Measurements from ENCODE around the gene RNF169.

Gene RNF169, protein sequence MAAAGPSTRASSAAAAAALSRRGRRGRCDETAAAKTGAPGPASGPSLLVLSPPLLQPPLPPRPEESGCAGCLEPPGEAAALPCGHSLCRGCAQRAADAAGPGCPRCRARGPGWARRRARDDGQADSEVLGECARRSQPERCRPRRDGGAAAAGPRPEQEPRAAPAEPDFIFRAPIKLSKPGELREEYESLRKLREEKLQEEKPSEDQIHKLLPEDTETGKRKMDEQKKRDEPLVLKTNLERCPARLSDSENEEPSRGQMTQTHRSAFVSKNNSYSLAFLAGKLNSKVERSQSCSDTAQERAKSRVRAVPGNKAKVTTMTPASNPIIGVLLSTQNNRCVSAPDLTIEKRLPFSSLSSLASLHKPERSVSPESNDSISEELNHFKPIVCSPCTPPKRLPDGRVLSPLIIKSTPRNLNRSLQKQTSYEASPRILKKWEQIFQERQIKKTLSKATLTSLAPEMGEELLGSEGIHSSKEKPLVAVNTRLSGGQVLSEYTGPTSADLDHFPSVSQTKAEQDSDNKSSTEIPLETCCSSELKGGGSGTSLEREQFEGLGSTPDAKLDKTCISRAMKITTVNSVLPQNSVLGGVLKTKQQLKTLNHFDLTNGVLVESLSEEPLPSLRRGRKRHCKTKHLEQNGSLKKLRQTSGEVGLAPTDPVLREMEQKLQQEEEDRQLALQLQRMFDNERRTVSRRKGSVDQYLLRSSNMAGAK

DNA sequence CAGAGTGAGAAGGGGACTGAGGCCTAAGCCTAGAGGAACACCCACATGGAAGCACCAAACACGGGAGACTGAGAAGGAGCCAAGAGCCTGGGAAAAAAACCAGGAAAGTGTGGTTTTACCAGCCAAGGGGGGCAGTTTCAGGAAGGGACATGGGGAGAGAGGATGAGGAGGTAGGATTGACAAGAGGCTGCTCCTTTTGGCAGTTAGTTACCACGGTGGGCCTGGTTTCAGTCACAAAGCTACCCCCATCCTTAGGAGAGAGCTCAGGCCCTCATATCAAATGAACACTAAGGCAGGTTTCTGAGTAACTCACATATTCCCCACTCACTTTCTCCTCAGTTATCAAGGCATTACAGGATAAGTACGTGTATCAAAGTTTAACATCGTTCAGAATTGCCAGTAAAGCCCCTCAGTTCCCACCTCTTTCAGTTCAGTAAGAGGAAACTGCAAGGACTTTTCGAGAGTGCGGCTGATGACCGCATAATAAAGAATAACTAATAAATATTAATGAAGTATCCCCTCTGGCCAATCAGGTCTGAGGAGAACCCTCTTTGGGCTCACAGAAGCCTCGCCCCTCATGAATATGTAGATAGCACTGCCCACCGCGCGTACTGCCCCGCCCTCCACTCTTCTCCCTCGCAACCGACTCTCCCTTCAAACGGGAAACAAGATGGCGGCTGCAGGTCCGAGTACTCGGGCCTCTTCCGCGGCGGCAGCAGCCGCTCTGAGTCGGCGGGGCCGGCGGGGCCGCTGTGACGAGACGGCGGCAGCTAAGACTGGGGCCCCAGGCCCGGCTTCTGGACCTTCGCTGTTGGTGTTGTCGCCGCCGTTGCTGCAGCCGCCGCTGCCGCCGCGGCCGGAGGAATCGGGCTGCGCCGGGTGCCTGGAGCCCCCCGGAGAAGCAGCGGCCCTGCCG lies at the start of gene RNF169:
Gene RNF169 (plus strand): TSS at position 639 of the 916 bp plus-strand sequence. CDS start 32 bp downstream, at position 671.
- peak; percentile 99 for DNase-seq (ENCODE audit: low spot score)

DNA sequence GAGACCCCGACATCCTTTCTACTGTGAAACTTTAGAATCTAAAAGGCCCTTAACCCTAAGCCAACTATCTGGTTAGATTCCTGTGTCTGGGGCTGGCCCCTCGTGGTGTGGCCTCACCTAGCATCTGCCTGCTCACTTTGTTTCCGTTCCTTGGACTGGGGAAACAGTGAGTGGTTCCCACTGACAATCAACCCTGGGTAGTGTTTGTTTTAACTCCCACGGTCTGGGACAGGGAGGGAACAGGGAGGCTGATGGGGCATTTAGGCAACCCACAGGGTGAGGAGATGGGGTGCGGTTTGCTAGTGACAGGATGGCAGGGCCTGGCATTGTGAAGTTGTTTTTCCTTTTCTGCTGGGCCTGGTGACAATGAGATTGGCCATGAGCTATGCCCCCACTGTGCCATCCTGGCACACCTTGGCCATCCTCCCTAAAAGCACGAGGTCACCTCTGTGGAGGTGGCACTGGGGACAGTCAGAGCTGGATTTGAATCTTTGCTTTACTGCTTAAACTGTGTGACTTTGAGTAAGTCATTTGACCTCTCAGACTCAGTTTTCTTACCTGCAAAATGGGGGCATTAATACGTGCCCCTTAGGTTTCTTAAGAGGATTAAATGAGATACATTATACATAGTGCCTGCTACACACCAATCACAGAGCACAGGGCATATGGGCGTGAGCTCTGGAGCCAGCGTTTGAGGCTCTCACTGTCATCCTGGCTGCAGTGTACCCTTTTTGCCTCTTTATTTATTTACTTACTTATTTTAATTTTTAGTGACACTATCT lies 48.8 kb upstream of the RNF169 start:
- DNase-seq (ENCODE audit: low spot score), result no peak

GRCh38 chr11:74701351-74701750 lies 47.3 kb upstream of the RNF169 start:
- DNase-seq (ENCODE audit: low spot score), result no peak

- peak; percentile 80 for DNase-seq (ENCODE audit: low spot score)
Observed at GRCh38 chr11:74702383-74703007, 46.2 kb upstream of the RNF169 start.

- no peak for DNase-seq (ENCODE audit: low spot score)
Observed at GRCh38 chr11:74703211-74703610, 45.4 kb upstream of the RNF169 start.

DNA sequence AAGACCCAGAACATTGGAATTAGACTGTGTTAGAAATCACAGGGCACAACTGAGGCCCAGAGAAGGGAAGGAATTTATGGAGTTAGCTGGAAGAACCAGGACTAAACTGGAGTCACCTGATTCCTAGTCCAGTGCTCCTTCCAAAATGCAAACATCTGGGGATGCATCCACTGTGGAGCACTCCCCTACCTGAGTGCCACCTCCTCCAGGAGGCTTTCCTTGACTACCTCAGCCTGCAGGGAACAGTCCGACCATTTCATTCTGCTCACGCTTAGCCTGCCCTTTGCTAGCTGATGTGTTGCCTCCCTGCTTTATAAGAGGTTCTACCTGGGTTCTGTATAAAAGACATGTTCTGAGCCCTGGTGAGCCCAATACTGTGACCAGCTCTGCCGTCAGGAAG lies 41.5 kb upstream of the RNF169 start:
- DNase-seq (ENCODE audit: low spot score), result no peak

- no peak for DNase-seq (ENCODE audit: low spot score)
Observed at GRCh38 chr11:74707602-74708510, 40.8 kb upstream of the RNF169 start.

DNA sequence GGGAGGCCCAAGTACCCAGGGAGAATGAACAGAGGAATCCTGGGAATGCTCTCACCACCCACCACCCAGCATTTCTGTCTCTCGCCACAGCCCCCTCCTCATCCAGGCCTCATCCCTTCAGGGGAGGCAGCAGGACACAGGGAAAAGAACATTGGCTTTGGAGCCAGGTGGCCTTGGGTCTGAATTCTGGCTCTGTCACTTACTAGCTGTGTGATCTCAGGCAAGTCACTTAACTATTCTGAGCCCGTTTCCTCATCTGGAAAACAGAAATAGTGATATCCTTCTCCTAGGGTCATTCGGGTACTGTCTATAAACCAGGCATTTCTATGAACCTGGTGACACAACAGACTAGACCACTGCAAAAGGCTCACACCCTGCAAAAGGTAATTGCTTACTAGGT lies 39.5 kb upstream of the RNF169 start:
- no peak for DNase-seq (ENCODE audit: low spot score)

DNA sequence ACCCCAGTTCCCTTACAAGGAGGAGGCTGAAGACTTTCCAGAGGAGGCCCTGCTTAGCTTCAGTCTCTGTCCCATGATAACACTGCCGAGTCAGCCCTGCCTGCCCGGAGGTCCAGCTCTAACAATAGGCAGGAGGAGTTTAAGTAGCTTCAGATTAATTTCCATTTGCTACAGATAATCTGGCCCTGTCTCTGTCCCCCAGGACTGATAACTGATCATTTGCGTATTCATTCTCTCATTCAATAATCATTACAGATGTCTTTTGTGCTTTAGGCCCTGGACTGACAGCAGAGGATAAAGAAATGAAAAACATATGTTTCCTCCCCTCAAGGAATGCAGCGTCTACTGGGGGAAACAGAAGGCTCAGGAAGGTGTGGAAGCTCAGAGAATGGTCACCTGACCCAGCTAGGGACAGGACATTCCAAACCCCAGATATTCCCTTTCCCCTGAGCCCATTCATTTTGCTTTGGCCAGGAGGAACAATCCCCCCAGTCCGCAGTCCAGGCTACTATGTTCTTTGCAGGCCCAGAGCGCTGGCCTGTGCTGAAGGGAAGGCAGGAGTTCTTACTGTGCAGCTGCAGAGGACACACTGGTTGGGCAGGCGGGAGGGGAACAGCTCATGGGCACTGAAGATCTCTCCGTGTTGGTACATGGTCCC lies 38.2 kb upstream of the RNF169 start:
- DNase-seq (ENCODE audit: low spot score), result no peak

DNA sequence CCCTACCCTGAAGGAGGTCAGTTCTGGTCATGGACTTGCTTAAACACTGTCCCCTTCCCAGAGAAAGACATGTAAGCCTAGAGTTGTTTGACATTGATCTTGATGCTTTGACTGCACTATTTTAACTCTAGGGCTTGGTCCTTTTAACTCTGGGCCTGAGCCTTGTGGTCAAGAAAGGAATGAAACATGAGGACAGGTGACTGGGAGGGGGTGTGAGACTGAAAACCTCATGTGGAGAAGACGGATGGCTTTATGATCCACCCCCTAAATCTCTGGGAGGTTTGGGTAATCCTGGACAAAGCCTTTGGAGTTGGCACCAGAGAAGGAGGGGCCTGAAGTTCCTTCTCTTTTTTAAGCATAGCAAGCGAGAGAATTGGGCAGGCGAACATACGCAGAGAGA lies 35.0 kb upstream of the RNF169 start:
- no peak for DNase-seq (ENCODE audit: low spot score)

- DNase-seq (ENCODE audit: low spot score), result no peak
Observed at GRCh38 chr11:74714904-74715303, 33.7 kb upstream of the RNF169 start.

- DNase-seq (ENCODE audit: low spot score), result no peak
Observed at GRCh38 chr11:74717221-74717969, 31.3 kb upstream of the RNF169 start.

DNA sequence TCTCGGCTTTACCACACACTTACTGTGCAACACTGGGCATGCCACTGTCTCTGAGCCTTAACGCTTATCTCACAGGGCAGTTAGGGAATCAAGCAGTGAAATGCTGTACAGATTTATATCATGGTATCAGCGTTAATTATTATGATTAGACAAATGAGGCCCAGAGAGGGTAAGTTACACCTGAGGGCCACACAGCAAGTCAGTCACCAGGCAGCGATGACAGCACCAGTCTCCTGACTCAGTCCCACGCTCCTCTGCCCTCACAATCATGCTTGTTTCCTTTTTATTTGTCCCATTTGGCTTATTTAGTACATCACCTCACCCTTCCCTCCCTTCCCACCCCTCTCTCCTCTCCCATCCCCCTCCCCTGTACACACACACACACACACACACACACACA lies 29.6 kb upstream of the RNF169 start:
- DNase-seq (ENCODE audit: low spot score), result no peak

DNA sequence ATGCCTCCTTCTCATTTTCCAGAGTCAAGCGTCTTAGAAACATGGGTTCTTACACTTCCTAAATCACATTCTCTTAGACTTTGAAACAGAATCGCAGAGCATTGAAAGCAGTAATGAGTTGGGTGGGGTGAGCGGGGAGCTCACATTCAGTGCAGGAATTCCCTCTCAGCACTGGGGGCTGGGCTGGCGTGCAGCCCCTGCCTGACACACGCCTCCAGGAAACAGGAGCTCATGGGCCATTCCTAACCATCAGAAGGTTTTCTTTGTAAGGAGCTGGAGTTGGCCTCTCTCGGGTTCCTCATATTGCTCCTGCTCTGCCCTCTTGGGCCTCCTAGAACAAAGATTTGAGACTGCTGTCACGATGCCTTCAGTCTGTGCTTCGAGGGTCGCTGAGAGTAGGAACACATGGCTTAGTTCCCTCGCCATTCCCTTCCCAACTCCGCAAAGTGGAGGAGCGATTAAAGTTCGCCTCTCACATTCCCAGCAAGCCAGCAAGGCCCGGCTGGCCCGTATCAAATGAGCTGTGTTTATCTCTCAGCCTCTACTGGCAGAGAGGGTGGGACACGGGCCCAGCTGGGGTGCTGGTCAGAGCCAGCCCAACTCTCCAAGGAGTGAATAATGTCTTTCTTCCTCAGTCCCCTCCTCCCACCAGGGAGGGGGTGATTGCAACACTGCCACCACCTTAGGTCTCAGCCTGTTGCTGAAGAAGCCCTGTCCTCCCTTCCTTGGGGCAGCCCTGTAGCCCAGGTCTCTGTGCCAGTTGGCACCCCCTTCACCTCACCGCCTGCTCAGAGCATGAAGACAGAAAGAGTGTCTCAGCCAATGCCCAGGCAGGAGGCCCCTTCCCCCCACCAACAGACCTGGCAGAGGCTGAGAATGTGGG lies 27.8 kb upstream of the RNF169 start:
- no peak for DNase-seq (ENCODE audit: low spot score)

DNA sequence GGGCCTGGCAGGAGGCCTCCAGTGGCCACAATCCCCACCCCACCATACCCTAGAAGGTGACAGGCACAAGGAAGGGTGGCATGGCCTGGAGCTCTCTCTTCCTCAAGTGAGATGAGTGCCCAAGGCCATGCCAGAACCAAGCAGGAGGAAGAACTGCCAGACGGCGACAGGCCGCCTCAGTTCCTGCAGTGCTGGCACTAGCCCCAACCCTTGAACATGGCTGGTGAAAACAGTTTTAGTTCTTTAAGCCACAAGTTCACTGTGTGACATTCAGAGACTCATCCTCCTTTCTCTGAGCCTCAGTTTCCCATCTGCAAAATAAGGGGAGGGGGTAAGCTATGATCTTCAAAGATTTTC lies 27.2 kb upstream of the RNF169 start:
- DNase-seq (ENCODE audit: low spot score), result no peak

DNA sequence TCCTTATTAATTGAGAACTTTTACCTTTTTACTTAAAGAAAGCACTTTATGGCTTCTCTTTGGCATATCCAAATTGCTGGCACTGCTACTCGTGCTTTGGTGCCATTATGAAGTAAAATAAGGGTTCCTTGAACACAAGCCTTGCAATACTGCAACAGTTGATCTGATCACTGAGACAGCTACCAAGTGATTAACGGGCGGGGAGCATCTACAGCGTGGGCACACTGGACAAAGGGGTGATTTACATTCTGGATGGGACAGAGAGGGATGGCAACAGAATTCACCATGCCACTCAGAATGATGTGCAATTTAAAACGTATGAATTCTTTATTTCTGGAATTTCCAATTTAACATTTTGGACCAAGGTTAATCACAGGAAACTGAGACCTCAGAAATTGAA lies 25.1 kb upstream of the RNF169 start:
- DNase-seq (ENCODE audit: low spot score), result no peak

- DNase-seq (ENCODE audit: low spot score), result no peak
Observed at GRCh38 chr11:74725701-74726100, 22.9 kb upstream of the RNF169 start.

Data from COLO829 (cell line).